H1 (cell line): ENCODE measurements around the gene ANXA5. TPM values are rescaled to one million over a fixed set of nuclear protein-coding genes. Genes with fewer than 3 reads are reported as not detected.

ENCODE experiments used
- polyA plus RNA-seq, 7 experiments: library from polyadenylated mRNA; depleted of rRNA in 3 of 7; stranded (reverse) in 5 of 7; unstranded in 2 of 7; fragments of >200 nt in 5 of 7; fragments of 200-250 nt in 2 of 7; gene quantifications; 1 replicate in 5 of 7; 2 replicates in 1 of 7; 4 replicates in 1 of 7; pipeline versions ENCODE4 v1.2.1 to v1.2.3, GENCODE V29; 2011 to 2013; ENCODE audit warnings: missing spikeins in 2 of 7, mixed read lengths in 2 of 7
- total RNA-seq: library from RNA; stranded (reverse); fragmentation: NEBNext Ultra II Directional; extraction: Animal tissue kit (Norgen Biotek cat#: 25700); gene quantifications from 2 replicates; pipeline ENCODE4 v1.2.1, GENCODE V29; 2021
- TF ChIP-seq, protein P1 (sequence below): fragments of 300-600 bp; sonication (generic); IDR thresholded peaks from 2 replicates; pipeline ENCODE4 v1.7.1; 2012; ENCODE audit warnings: low read length, moderate library complexity, mild to moderate bottlenecking, inconsistent platforms; ENCODE audit not compliant: insufficient replicate concordance

Gene ANXA5
- total and polyA plus RNA-seq, 2 of the 8 experiments (the other 6 are each of a cell fraction or from before 2014, with no cell fraction given), result 213 to 221 TPM

DNA sequence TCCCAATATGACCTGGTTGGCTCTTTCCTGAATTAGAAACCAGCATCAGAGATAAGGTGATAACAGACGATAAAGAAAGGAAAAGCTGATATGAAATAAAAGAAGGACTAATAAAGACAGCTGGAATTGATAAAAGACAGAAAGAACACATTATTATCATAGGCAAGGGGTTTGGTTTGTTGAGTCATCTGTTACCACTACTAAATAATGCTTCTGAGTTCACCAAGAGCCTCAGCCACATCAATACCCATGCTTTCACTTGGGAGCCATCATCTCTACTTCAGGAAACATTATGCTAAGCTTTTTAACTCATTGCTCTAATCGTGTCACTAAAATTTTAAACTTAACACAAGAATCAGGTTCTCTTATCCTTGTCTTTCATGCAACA, 27.6 kb downstream of the ANXA5 start (continued):
- TF ChIP-seq, protein P1, sequence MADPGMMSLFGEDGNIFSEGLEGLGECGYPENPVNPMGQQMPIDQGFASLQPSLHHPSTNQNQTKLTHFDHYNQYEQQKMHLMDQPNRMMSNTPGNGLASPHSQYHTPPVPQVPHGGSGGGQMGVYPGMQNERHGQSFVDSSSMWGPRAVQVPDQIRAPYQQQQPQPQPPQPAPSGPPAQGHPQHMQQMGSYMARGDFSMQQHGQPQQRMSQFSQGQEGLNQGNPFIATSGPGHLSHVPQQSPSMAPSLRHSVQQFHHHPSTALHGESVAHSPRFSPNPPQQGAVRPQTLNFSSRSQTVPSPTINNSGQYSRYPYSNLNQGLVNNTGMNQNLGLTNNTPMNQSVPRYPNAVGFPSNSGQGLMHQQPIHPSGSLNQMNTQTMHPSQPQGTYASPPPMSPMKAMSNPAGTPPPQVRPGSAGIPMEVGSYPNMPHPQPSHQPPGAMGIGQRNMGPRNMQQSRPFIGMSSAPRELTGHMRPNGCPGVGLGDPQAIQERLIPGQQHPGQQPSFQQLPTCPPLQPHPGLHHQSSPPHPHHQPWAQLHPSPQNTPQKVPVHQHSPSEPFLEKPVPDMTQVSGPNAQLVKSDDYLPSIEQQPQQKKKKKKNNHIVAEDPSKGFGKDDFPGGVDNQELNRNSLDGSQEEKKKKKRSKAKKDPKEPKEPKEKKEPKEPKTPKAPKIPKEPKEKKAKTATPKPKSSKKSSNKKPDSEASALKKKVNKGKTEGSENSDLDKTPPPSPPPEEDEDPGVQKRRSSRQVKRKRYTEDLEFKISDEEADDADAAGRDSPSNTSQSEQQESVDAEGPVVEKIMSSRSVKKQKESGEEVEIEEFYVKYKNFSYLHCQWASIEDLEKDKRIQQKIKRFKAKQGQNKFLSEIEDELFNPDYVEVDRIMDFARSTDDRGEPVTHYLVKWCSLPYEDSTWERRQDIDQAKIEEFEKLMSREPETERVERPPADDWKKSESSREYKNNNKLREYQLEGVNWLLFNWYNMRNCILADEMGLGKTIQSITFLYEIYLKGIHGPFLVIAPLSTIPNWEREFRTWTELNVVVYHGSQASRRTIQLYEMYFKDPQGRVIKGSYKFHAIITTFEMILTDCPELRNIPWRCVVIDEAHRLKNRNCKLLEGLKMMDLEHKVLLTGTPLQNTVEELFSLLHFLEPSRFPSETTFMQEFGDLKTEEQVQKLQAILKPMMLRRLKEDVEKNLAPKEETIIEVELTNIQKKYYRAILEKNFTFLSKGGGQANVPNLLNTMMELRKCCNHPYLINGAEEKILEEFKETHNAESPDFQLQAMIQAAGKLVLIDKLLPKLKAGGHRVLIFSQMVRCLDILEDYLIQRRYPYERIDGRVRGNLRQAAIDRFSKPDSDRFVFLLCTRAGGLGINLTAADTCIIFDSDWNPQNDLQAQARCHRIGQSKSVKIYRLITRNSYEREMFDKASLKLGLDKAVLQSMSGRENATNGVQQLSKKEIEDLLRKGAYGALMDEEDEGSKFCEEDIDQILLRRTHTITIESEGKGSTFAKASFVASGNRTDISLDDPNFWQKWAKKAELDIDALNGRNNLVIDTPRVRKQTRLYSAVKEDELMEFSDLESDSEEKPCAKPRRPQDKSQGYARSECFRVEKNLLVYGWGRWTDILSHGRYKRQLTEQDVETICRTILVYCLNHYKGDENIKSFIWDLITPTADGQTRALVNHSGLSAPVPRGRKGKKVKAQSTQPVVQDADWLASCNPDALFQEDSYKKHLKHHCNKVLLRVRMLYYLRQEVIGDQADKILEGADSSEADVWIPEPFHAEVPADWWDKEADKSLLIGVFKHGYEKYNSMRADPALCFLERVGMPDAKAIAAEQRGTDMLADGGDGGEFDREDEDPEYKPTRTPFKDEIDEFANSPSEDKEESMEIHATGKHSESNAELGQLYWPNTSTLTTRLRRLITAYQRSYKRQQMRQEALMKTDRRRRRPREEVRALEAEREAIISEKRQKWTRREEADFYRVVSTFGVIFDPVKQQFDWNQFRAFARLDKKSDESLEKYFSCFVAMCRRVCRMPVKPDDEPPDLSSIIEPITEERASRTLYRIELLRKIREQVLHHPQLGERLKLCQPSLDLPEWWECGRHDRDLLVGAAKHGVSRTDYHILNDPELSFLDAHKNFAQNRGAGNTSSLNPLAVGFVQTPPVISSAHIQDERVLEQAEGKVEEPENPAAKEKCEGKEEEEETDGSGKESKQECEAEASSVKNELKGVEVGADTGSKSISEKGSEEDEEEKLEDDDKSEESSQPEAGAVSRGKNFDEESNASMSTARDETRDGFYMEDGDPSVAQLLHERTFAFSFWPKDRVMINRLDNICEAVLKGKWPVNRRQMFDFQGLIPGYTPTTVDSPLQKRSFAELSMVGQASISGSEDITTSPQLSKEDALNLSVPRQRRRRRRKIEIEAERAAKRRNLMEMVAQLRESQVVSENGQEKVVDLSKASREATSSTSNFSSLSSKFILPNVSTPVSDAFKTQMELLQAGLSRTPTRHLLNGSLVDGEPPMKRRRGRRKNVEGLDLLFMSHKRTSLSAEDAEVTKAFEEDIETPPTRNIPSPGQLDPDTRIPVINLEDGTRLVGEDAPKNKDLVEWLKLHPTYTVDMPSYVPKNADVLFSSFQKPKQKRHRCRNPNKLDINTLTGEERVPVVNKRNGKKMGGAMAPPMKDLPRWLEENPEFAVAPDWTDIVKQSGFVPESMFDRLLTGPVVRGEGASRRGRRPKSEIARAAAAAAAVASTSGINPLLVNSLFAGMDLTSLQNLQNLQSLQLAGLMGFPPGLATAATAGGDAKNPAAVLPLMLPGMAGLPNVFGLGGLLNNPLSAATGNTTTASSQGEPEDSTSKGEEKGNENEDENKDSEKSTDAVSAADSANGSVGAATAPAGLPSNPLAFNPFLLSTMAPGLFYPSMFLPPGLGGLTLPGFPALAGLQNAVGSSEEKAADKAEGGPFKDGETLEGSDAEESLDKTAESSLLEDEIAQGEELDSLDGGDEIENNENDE, result no peak
- TF ChIP-seq, all 59 proteins: peak for 0
